SHP77 (cell line): ENCODE results near the gene CDY2B.
"Not testable (repeated sequence)": the region's sequence is repeated elsewhere in the genome, so short reads cannot be mapped to it uniquely, and the experiment has no call there.

Experiments used
- DNase-seq, 2 experiments: peaks; one replicate each; lab custom pipeline; 2025; lab: John Stamatoyannopoulos, UW

CDY2B gene

GRCh38 chrY:17880120-17880519, at the start of gene CDY2B:
CDY2B (minus strand) TSS chrY:17880220; CDS start chrY:17879892, 328 bp downstream.
- DNase-seq, result not testable (repeated sequence)

GRCh38 chrY:17908009-17908408, 28.0 kb upstream of the CDY2B start:
- not testable (repeated sequence) for DNase-seq

- DNase-seq, result not testable (repeated sequence)
Observed at GRCh38 chrY:17907351-17907750, 27.3 kb upstream of the CDY2B start.

- not testable (repeated sequence) for DNase-seq
Observed at GRCh38 chrY:17881697-17882096, 1.7 kb upstream of the CDY2B start.

- DNase-seq, result not testable (repeated sequence)
Observed at GRCh38 chrY:17876767-17877166, 3.3 kb downstream of the CDY2B start.

- not testable (repeated sequence) for DNase-seq
Observed at GRCh38 chrY:17875401-17875800, 4.6 kb downstream of the CDY2B start.

GRCh38 chrY:17871194-17871903, 8.7 kb downstream of the CDY2B start:
- DNase-seq, result not testable (repeated sequence)

GRCh38 chrY:17870737-17871136, 9.3 kb downstream of the CDY2B start:
- not testable (repeated sequence) for DNase-seq

- DNase-seq, result not testable (repeated sequence)
Observed at GRCh38 chrY:17867850-17868249, 12.2 kb downstream of the CDY2B start.

GRCh38 chrY:17860634-17861033, 19.4 kb downstream of the CDY2B start:
- not testable (repeated sequence) for DNase-seq

- DNase-seq, result not testable (repeated sequence)
Observed at GRCh38 chrY:17856963-17857848, 22.8 kb downstream of the CDY2B start.

GRCh38 chrY:17856508-17856907, 23.5 kb downstream of the CDY2B start:
- DNase-seq, result not testable (repeated sequence)

- not testable (repeated sequence) for DNase-seq
Observed at GRCh38 chrY:17849131-17849530, 30.9 kb downstream of the CDY2B start.

GRCh38 chrY:17832149-17832548, 47.9 kb downstream of the CDY2B start:
- not testable (repeated sequence) for DNase-seq
